ENCODE measurements around the gene ZNF524. TPM values are rescaled to one million over a fixed set of nuclear protein-coding genes. Genes with fewer than 3 reads are reported as not detected.
A peak's percentile ranks its signal among the peaks of the same experiment; 100 is the strongest.

Gene ZNF524
- total RNA-seq, 1 donor from 2014 or later: 18.4 TPM

- Histone ChIP-seq H3K27me3 (ENCODE audit: control insufficient read depth, insufficient read depth, low read length) (no peaks in the 10 kb centered on the region), H3K4me3 (ENCODE audit: low read depth, low read length) (peak overlapping the region; percentile 62), H3K36me3 (ENCODE audit: control insufficient read depth, insufficient read depth, low read length) (peaks cover 14% of the 10 kb centered on the region)
- DNase-seq (ENCODE audit: low read depth) (no peak), FAIRE-seq (no peak)
- no peak for TF ChIP-seq CTCF (IDR thresholded peaks at IDR 0.05; ENCODE audit: insufficient read depth, low read length, severe bottlenecking)
Measured at GRCh38 chr19:55606471-55606787, 6.3 kb downstream of the ZNF524 start.

GRCh38 chr19:55606817-55607216 lies 6.7 kb downstream of the ZNF524 start:
- no peak for FAIRE-seq
- peaks cover 14% of the 10 kb centered on the region for H3K36me3 ChIP-seq (ENCODE audit: control insufficient read depth, insufficient read depth, low read length)
- no peak for TF ChIP-seq CTCF (IDR thresholded peaks at IDR 0.05; ENCODE audit: insufficient read depth, low read length, severe bottlenecking)
- no peaks in the 10 kb centered on the region for H3K27me3 ChIP-seq (ENCODE audit: control insufficient read depth, insufficient read depth, low read length)
- no peak overlapping the region for H3K4me3 ChIP-seq (ENCODE audit: low read depth, low read length)
- no peak for DNase-seq (ENCODE audit: low read depth)

- no peak for DNase-seq (ENCODE audit: low read depth)
- no peak overlapping the region for H3K4me3 ChIP-seq (ENCODE audit: low read depth, low read length)
- H3K36me3 ChIP-seq (ENCODE audit: control insufficient read depth, insufficient read depth, low read length): peaks cover 10% of the 10 kb centered on the region
- TF ChIP-seq CTCF (IDR thresholded peaks at IDR 0.05; ENCODE audit: insufficient read depth, low read length, severe bottlenecking): no peak
- FAIRE-seq: no peak
- no peaks in the 10 kb centered on the region for H3K27me3 ChIP-seq (ENCODE audit: control insufficient read depth, insufficient read depth, low read length)
Measured at GRCh38 chr19:55609326-55609725, 9.2 kb downstream of the ZNF524 start.

- FAIRE-seq: no peak
Measured at GRCh38 chr19:55611300-55611982, 11.4 kb downstream of the ZNF524 start.

GRCh38 chr19:55611983-55612645 lies 12.0 kb downstream of the ZNF524 start:
- DNase-seq (ENCODE audit: low read depth) (no peak), FAIRE-seq (no peak)
- peaks cover 11% of the 10 kb centered on the region for H3K36me3 ChIP-seq (ENCODE audit: control insufficient read depth, insufficient read depth, low read length)
- H3K27me3 ChIP-seq (ENCODE audit: control insufficient read depth, insufficient read depth, low read length): no peaks in the 10 kb centered on the region
- TF ChIP-seq CTCF (IDR thresholded peaks at IDR 0.05; ENCODE audit: insufficient read depth, low read length, severe bottlenecking): no peak
- H3K4me3 ChIP-seq (ENCODE audit: low read depth, low read length): no peak overlapping the region

More at GRCh38 chr19:55611300-55611982, 11.4 kb downstream of the ZNF524 start:
- H3K4me3 ChIP-seq (ENCODE audit: low read depth, low read length): no peak overlapping the region
- H3K36me3 ChIP-seq (ENCODE audit: control insufficient read depth, insufficient read depth, low read length): peaks cover 12% of the 10 kb centered on the region
- DNase-seq (ENCODE audit: low read depth): no peak
- H3K27me3 ChIP-seq (ENCODE audit: control insufficient read depth, insufficient read depth, low read length): no peaks in the 10 kb centered on the region
- no peak for TF ChIP-seq CTCF (IDR thresholded peaks at IDR 0.05; ENCODE audit: insufficient read depth, low read length, severe bottlenecking)

All from bronchial epithelial cell (primary cell).